NCI-H526 treated with DMSO at 0.1 percent for 48 hours (cell line): ENCODE data around the gene RNF14.

Experiments used
- DNase-seq: peaks from one replicate; lab custom pipeline; 2025; lab: John Stamatoyannopoulos, UW

Gene RNF14

GRCh38 chr5:141948812-141949211, 20.1 kb upstream of the RNF14 start:
- DNase-seq: no peak

GRCh38 chr5:141949511-141949910, 19.4 kb upstream of the RNF14 start:
- DNase-seq: no peak

- DNase-seq: no peak
Measured at GRCh38 chr5:141950207-141951005, 18.5 kb upstream of the RNF14 start.

DNA sequence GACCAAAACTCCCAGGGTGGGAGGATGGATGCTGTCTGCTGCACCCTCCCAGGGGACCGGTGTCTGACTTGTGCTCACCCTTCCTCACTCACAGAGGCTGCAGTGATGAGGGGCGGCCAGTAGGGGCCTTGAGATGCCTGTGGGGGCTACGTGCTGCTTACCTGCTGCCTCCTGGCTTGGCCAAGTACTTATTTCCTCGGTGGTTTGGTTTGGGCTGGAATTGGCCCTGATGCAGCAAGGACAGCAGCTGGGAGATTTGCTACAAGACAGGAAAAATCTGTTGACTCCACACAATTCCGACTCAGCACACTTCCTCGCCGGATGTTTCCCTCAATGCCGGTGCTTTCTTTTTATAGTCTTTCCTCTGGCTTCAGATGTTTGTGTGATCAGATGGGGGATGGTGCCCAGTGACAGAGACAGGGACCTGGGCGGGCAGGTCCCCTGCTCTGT, 17.5 kb upstream of the RNF14 start:
- DNase-seq: no peak

- DNase-seq: no peak
Measured at GRCh38 chr5:141952020-141952419, 16.9 kb upstream of the RNF14 start.

- DNase-seq: no peak
Measured at GRCh38 chr5:141954194-141954593, 14.7 kb upstream of the RNF14 start.

DNA sequence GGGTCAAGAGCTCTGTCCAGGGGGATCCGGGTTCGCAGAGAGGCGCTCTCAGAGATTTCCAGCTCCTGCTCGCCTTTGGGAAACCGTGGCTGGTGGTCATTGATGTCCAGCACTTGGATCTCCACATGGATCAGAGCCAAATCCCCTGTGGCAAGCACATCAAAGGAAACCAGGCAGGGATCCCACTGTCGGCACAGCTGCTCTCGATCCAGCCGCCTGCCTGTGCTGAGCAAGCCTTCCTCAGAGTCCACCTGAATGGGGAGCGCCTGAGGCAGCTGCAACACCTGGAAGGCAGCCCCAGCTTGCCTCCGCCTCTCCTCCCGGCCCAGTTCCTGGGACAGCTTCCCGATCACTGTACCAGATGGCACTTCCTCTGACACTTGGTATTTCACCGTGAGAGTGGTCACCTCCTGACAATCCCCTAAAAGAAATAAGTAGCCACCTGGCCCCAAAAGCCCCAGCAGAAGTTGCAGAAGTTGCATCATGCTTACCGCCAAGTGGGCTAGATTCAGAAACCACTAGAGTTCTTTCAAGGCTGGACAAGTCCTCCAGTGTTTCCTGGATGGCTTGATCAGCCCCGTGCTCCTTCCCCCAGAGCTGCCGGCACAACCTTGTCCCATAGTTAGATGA, 11.4 kb upstream of the RNF14 start:
- no peak for DNase-seq

GRCh38 chr5:141958113-141958512, 10.8 kb upstream of the RNF14 start, which contains the start of gene PCDH12:
Gene PCDH12 (minus strand): TSS chr5:141958202. CDS start chr5:141957851, 351 bp downstream.
- DNase-seq: no peak

- DNase-seq: no peak
Measured at GRCh38 chr5:141958546-141959172, 10.2 kb upstream of the RNF14 start.

GRCh38 chr5:141960018-141960417, 8.9 kb upstream of the RNF14 start:
- DNase-seq: no peak

DNA sequence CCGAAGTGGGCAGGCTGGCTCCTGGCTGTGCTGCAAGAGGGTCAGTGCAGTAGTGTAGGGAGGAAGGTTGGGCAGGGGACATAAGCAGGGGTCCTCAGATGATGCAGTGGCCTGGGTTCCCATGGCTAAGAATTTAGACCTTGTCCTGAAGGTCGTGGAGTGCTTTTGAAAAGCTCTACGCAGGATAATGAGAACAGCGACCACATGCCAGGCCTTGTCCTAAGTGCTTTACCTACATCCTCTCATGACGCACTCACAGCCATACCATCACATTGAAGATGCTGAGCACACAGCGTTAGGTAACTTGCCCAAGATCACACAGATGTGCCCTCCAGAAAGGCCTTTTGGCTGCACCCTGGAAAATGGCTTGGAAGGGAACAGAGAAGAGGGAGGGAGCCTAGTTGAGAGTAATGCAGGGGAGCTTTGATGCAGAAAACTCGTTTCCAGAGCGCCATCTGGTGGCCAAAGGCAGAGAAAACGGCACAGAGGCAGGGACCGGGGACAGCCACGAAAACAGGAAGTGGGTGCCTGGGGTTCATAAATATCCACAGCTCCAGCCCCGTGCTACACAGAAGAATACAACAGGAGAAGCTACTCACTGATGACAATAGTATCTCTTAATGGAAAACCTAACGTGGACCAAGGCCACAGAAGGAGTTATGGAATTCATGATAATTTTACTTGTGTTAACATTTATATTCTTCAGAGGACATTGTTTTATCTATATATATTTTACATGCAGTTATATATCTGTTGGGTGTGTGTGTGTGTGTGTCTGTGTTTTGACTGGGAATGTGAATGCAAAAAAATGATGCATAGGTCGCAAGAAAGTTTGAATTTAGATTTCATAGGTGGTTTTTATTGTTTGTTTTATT, 8.2 kb upstream of the RNF14 start:
- DNase-seq: peak; percentile 64

DNA sequence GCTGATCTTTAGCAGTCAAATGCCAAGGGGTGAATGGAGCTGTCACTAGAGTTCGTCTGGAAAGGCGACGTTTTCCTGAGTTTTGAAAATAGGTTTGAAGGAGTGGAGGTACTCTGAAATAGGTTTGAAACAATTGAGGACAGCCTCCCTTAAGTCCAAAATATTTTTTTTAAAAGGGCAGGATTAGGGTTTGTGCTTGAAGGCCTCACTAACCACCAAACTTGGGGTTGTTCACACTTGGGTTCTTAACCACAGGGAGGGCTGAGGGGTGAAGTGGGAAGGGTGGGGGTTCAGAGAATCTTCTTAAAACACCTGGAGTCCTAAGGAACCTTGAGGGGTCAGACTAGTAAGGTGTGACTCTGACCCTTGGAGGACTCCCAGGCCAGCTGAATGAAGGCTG, 7.4 kb upstream of the RNF14 start:
- DNase-seq: no peak

- DNase-seq: no peak
Measured at GRCh38 chr5:141963701-141964100, 5.2 kb upstream of the RNF14 start.

GRCh38 chr5:141965071-141965470, 3.8 kb upstream of the RNF14 start:
- no peak for DNase-seq

- DNase-seq: no peak
Measured at GRCh38 chr5:141966275-141966962, 2.5 kb upstream of the RNF14 start.

DNA sequence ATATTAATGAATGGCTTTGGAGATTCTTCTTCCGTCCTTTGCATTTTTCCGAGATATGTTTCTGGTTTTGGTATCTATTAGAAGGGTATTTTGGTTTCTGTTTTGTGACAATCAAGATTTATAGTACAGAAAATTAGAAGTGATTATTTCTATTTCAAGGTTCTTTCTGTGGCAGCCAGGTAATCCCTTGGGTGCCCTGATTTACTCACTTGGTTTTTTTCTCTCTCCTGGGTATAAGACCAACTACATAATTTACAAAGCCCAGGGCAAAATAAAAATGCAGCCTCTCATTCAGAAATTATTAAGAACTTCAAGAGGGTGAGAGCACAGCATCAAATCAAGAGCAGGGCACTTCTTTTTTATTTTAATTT, 2.0 kb upstream of the RNF14 start:
- no peak for DNase-seq

DNA sequence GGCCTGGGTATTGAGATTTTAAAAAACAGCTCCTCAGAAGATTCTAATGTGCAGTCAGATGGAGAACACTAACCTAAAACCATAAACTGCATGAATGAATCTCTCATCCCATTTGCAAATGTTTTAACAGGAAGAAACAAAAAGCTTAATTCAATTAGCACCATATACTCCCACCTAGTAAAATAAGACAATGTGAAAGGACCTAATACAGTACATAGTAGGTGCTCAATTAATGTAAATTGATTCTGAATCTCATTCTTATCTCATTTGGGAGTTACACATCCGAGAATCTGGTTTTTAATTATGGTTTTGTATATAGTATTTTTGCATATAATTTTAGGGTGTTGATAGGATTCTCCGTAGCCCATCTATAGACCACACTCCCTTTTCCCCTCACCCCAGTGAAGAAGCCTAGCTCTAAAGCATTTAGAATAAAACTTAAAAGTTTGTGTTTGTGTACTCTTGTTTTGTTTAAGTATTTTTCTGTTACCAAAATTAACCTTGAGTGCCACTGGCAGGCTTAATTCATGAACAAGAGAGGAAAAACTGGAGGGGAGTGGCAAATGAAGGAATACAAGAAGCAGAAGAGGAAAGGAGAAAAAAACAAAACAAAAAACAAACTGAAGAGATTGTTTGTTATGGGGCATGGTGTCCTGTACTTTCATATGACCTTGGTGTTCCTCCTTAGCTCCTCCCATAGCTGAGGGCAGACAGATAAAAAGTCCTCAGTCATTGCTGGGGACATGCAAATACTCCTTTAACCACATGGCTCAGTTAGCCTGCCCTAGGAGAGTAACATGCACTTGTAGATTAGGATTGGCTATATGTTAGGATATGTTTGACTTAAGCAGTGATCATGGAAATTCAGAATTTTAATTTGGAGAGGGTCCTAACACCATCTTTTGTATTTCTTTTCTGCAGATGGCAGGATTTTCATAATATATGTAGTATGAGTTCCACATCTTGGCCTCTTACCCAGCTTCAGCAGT, 1.2 kb downstream of the RNF14 start:
- peak; percentile 89 for DNase-seq

GRCh38 chr5:141973871-141974595, 5.1 kb downstream of the RNF14 start:
- no peak for DNase-seq

GRCh38 chr5:141976176-141976575, 7.3 kb downstream of the RNF14 start:
- no peak for DNase-seq

DNA sequence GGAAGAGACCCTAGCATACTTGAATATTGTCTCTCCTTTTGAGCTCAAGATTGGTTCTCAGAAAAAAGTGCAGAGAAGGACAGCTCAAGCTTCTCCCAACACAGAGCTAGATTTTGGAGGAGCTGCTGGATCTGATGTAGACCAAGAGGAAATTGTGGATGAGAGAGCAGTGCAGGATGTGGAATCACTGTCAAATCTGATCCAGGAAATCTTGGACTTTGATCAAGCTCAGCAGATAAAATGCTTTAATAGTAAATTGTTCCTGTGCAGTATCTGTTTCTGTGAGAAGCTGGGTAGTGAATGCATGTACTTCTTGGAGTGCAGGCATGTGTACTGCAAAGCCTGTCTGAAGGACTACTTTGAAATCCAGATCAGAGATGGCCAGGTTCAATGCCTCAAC, 9.5 kb downstream of the RNF14 start:
- no peak for DNase-seq
